Measurements from ENCODE around the gene MOB4. TPM values are rescaled to one million over a fixed set of nuclear protein-coding genes. Genes with fewer than 3 reads are reported as not detected.
A peak's percentile ranks its signal among the peaks of the same experiment; 100 is the strongest.

MOB4 gene
- total RNA-seq (2014; rRNA removed; shearing (Covaris generic)) (68.2 and 101 TPM in 2 replicates), polyA plus RNA-seq (2016; fragmentation: Nextera tagmentation; extraction: Ambion mirVana) (87.0 and 88.6 TPM in 2 replicates)
- long read RNA-seq, transcript MOB4-207 (7 exons, 1,021 nt): minor isoform, 14 of 96 reads
- long read RNA-seq, transcript MOB4-202 (8 exons, 3,986 nt): major isoform, 70 of 96 reads
- long read RNA-seq, partial matches to known transcripts: 0 of 96 reads
- long read RNA-seq, other reads (novel, unspliced or antisense): 11 of 96 reads

GRCh38 chr2:197515739-197516392, at the start of gene MOB4:
Gene MOB4 (plus strand): TSS chr2:197516066. CDS start chr2:197516087, 21 bp downstream.
- Histone ChIP-seq H3F3A (replicated peaks; ENCODE audit: low read depth) (peaks cover 13% of the 10 kb centered on the region; the same call in 1 of the 2 replicates), H2AFZ (peak within 1 kb of the TSS; percentile 95), H3K79me2 (replicated peaks; ENCODE audit: insufficient read depth) (peaks cover 46% of the 10 kb centered on the region), H4K20me1 (replicated peaks; ENCODE audit: insufficient read depth) (peaks cover 15% of the 10 kb centered on the region), H3K36me3 (ENCODE audit: insufficient read depth) (0 out of 2 replicates have a peak, but pooled peaks cover 7% of the 10 kb centered on the region), H3K27me3 (ENCODE audit: insufficient read depth) (no peaks in the 10 kb centered on the region), H3K4me2 (peak within 1 kb of the TSS; percentile 93), H3K9me2 (ENCODE audit: insufficient read depth) (no peaks in the 10 kb centered on the region), H3K4me3 (peak within 1 kb of the TSS; percentile 86), H3K4me1 (ENCODE audit: insufficient read depth) (peaks cover 25% of the 10 kb centered on the region), H3K27ac (ENCODE audit: low read depth) (peak within 1 kb of the TSS; percentile 83; the same call in 1 of the 2 replicates)
- TF ChIP-seq JUNB (IDR thresholded peaks at IDR 0.05; ENCODE audit: unreplicated experiment): no peak
- TF ChIP-seq STAT1 (IDR thresholded peaks at IDR 0.05; ENCODE audit: unreplicated experiment): no peak
- TF ChIP-seq ETS1 (IDR thresholded peaks at IDR 0.05): peak; percentile 79
- TF ChIP-seq POLR2AphosphoS5 (IDR thresholded peaks at IDR 0.05; ENCODE audit: low read depth): peak; percentile 98
- TF ChIP-seq, protein P1, sequence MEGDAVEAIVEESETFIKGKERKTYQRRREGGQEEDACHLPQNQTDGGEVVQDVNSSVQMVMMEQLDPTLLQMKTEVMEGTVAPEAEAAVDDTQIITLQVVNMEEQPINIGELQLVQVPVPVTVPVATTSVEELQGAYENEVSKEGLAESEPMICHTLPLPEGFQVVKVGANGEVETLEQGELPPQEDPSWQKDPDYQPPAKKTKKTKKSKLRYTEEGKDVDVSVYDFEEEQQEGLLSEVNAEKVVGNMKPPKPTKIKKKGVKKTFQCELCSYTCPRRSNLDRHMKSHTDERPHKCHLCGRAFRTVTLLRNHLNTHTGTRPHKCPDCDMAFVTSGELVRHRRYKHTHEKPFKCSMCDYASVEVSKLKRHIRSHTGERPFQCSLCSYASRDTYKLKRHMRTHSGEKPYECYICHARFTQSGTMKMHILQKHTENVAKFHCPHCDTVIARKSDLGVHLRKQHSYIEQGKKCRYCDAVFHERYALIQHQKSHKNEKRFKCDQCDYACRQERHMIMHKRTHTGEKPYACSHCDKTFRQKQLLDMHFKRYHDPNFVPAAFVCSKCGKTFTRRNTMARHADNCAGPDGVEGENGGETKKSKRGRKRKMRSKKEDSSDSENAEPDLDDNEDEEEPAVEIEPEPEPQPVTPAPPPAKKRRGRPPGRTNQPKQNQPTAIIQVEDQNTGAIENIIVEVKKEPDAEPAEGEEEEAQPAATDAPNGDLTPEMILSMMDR (conservative IDR thresholded peaks at IDR 0.05; ENCODE audit: low read depth in 2 of 2): no peak
- TF ChIP-seq NANOG (IDR thresholded peaks at IDR 0.05; ENCODE audit: borderline replicate concordance): no peak
- no peak for TF ChIP-seq EZH2 (IDR thresholded peaks at IDR 0.05; ENCODE audit: low read depth, unreplicated experiment)
- no peak for TF ChIP-seq REST (IDR thresholded peaks at IDR 0.05; ENCODE audit: unreplicated experiment)
- TF ChIP-seq CREB1 (CRISPR knock-in tag; IDR thresholded peaks at IDR 0.05; ENCODE audit: low read depth): peak; percentile 85
- H3K4me3 Mint-ChIP-seq: peak within 1 kb of the TSS; percentile 96
- H3K4me1 Mint-ChIP-seq: peaks cover 29% of the 10 kb centered on the region
- ATAC-seq (peak; percentile 94), DNase-seq (ENCODE audit: low spot score) (peak; percentile 98)
- peak within 1 kb of the TSS; percentile 96 for H3K27ac Mint-ChIP-seq
- peaks cover 14% of the 10 kb centered on the region for H3K27me3 Mint-ChIP-seq (ENCODE audit: insufficient read depth, low read depth, poor library complexity)
- H3K9me3 Mint-ChIP-seq: no peaks in the 10 kb centered on the region; the same call in 1 of the 3 replicates
- H3K36me3 Mint-ChIP-seq (ENCODE audit: low read depth): peaks cover 16% of the 10 kb centered on the region

Measured in GM23338 (cell line).